Gastrocnemius medialis (tissue), 4 donors: ENCODE data around the gene GALNT5. TPM values are rescaled to one million over a fixed set of nuclear protein-coding genes. Genes with fewer than 3 reads are reported as not detected.

Source experiments
- ATAC-seq, 2 donors: fragments of 150-250 bp; one replicate each; pipeline ENCODE4 v1.9.1; 2016
- DNase-seq, 2 donors: peaks; one replicate each; pipeline ENCODE4 v3.0.0-alpha.2; 2019
- H3K27ac ChIP-seq, 4 donors: fragments of 200-600 bp; sonication (generic); 1 replicate in 1 of 4; 2 replicates in 3 of 4; pipeline ENCODE4 v1.5.1; 2016 to 2018; ENCODE audit warnings: mild to moderate bottlenecking in 2 of 4, moderate library complexity in 1 of 4
- H3K27me3 ChIP-seq, 3 donors: fragments of 200-600 bp; sonication (generic) in 2 of 3; 1 replicate in 1 of 3; 2 replicates in 2 of 3; pipeline versions ENCODE4 v1.5.1 to v1.6.0; 2016 to 2019; ENCODE audit warnings: mild to moderate bottlenecking in 1 of 3, moderate library complexity in 1 of 3
- H3K36me3 ChIP-seq, 2 donors: fragments of 200-600 bp; sonication (generic) in 1 of 2; one replicate each; pipeline ENCODE4 v1.5.1; 2017 to 2018
- H3K4me1 ChIP-seq, 2 donors: fragments of 200-600 bp; sonication (generic) in 1 of 2; one replicate each; pipeline ENCODE4 v1.5.1; 2016 to 2017; ENCODE audit warnings: mild to moderate bottlenecking in 2 of 2
- H3K4me3 ChIP-seq, 4 donors: fragments of 200-600 bp; sonication (generic) in 3 of 4; 1 replicate in 1 of 4; 2 replicates in 3 of 4; pipeline ENCODE4 v1.5.1; 2016 to 2019; ENCODE audit warnings: mild to moderate bottlenecking in 2 of 4
- H3K9me3 ChIP-seq, 3 donors: fragments of 200-600 bp; sonication (generic) in 2 of 3; 1 replicate in 1 of 3; 2 replicates in 2 of 3; pipeline ENCODE4 v1.5.1; 2016 to 2019
- CTCF ChIP-seq, 5 experiments: fragments of 450-650 bp in 3 of 5; fragments of 200-600 bp in 2 of 5; sonication (generic) in 2 of 5; IDR thresholded peaks in 4 of 5; conservative IDR thresholded peaks in 1 of 5; 1 replicate in 4 of 5; 2 replicates in 1 of 5; pipeline ENCODE4 v1.5.1; 2016 to 2019; ENCODE audit warnings: antibody characterized with exemption in 5 of 5, mild to moderate bottlenecking in 3 of 5, moderate library complexity in 3 of 5
- POLR2A ChIP-seq, 2 donors: fragments of 450-650 bp; IDR thresholded peaks; one replicate each; pipeline ENCODE4 v1.6.1; 2017; ENCODE audit warnings: antibody characterized with exemption in 2 of 2, mild to moderate bottlenecking in 2 of 2, moderate library complexity in 2 of 2
- in situ Hi-C, 4 donors: fragments of 200-750 bp; cut with MboI; loops; one replicate each; pipeline versions ENCODE4 v1.15.0 to v1.8.0; 2017; ENCODE audit warnings: low sequenced_read_pairs in 4 of 4
- intact Hi-C: fragments of 100-400 bp; cut with DNase I; formaldehyde crosslinking; loops from one replicate; pipeline ENCODE4 v1.15.1; 2023; ENCODE audit warnings: low total_unique reads
- total RNA-seq, 4 donors: library from RNA; depleted of rRNA; stranded (reverse); fragments of >200 nt; gene quantifications; one replicate each; pipeline versions ENCODE4 v1.1.0 to v1.2.3, GENCODE V29; 2016

The GALNT5 gene
- total RNA-seq, 4 donors from 2014 or later = 0.07 TPM; not detected in 3

- no peaks in the 10 kb centered on the region for H3K9me3 ChIP-seq
- H3K36me3 ChIP-seq = no peaks in the 10 kb centered on the region
- H3K27ac ChIP-seq = no peak overlapping the region
- no peaks in the 10 kb centered on the region for H3K4me1 ChIP-seq
- ATAC-seq (no peak), DNase-seq (no peak)
- in situ Hi-C loops (no loop called here), intact Hi-C loops (no loop called here)
- no peak overlapping the region for H3K4me3 ChIP-seq
- no peak for TF ChIP-seq CTCF (IDR thresholded peaks at IDR 0.05 in 4 of 5, conservative IDR thresholded peaks at IDR 0.05 in 1 of 5)
- no peak for TF ChIP-seq POLR2A (IDR thresholded peaks at IDR 0.05)
- H3K27me3 ChIP-seq = no peaks in the 10 kb centered on the region
Measured at GRCh38 chr2:157228946-157229345, 28.6 kb upstream of the GALNT5 start.

GRCh38 chr2:157229572-157229971 lies 27.9 kb upstream of the GALNT5 start:
- ATAC-seq (no peak), DNase-seq (no peak)
- H3K4me1 ChIP-seq = no peaks in the 10 kb centered on the region
- H3K9me3 ChIP-seq = no peaks in the 10 kb centered on the region
- no peak for TF ChIP-seq CTCF (IDR thresholded peaks at IDR 0.05 in 4 of 5, conservative IDR thresholded peaks at IDR 0.05 in 1 of 5)
- no peak for TF ChIP-seq POLR2A (IDR thresholded peaks at IDR 0.05)
- no peaks in the 10 kb centered on the region for H3K36me3 ChIP-seq
- no peaks in the 10 kb centered on the region for H3K27me3 ChIP-seq
- in situ Hi-C loops = no loop called here
- no peak overlapping the region for H3K27ac ChIP-seq
- H3K4me3 ChIP-seq = no peak overlapping the region
- intact Hi-C loops = no loop called here

- no peak overlapping the region for H3K4me3 ChIP-seq
- DNase-seq (no peak), ATAC-seq (no peak)
- TF ChIP-seq CTCF (IDR thresholded peaks at IDR 0.05 in 4 of 5, conservative IDR thresholded peaks at IDR 0.05 in 1 of 5) (no peak), POLR2A (IDR thresholded peaks at IDR 0.05) (no peak)
- no peak overlapping the region for H3K27ac ChIP-seq
- H3K9me3 ChIP-seq = no peaks in the 10 kb centered on the region
- intact Hi-C loops (no loop called here), in situ Hi-C loops (no loop called here)
- no peaks in the 10 kb centered on the region for H3K36me3 ChIP-seq
- H3K4me1 ChIP-seq = no peaks in the 10 kb centered on the region
- no peaks in the 10 kb centered on the region for H3K27me3 ChIP-seq
Measured at GRCh38 chr2:157231476-157231875, 26.0 kb upstream of the GALNT5 start.

- no peak for DNase-seq
- ATAC-seq = no peak
- no peaks in the 10 kb centered on the region for H3K9me3 ChIP-seq
- in situ Hi-C loops (no loop called here), intact Hi-C loops (no loop called here)
- no peak overlapping the region for H3K4me3 ChIP-seq
- H3K36me3 ChIP-seq = no peaks in the 10 kb centered on the region
- TF ChIP-seq CTCF (IDR thresholded peaks at IDR 0.05 in 4 of 5, conservative IDR thresholded peaks at IDR 0.05 in 1 of 5) = no peak
- TF ChIP-seq POLR2A (IDR thresholded peaks at IDR 0.05) = no peak
- no peak overlapping the region for H3K27ac ChIP-seq
- no peaks in the 10 kb centered on the region for H3K27me3 ChIP-seq
- no peaks in the 10 kb centered on the region for H3K4me1 ChIP-seq
Measured at GRCh38 chr2:157233506-157233905, 24.0 kb upstream of the GALNT5 start.

GRCh38 chr2:157236404-157236803 lies 21.1 kb upstream of the GALNT5 start:
- Histone ChIP-seq H3K36me3 (no peaks in the 10 kb centered on the region), H3K4me3 (no peak overlapping the region), H3K27me3 (no peaks in the 10 kb centered on the region), H3K27ac (no peak overlapping the region), H3K9me3 (no peaks in the 10 kb centered on the region), H3K4me1 (no peaks in the 10 kb centered on the region)
- ATAC-seq (no peak), DNase-seq (no peak)
- intact Hi-C loops (no loop called here), in situ Hi-C loops (no loop called here)
- no peak for TF ChIP-seq CTCF (IDR thresholded peaks at IDR 0.05 in 4 of 5, conservative IDR thresholded peaks at IDR 0.05 in 1 of 5)
- TF ChIP-seq POLR2A (IDR thresholded peaks at IDR 0.05) = no peak
